DMS 273 (cell line): ENCODE results near the gene SELENOF.

Source experiments
- DNase-seq: peaks from one replicate; lab custom pipeline; 2025; ENCODE audit not compliant: unreplicated experiment; lab: John Stamatoyannopoulos, UW

The SELENOF gene

DNA sequence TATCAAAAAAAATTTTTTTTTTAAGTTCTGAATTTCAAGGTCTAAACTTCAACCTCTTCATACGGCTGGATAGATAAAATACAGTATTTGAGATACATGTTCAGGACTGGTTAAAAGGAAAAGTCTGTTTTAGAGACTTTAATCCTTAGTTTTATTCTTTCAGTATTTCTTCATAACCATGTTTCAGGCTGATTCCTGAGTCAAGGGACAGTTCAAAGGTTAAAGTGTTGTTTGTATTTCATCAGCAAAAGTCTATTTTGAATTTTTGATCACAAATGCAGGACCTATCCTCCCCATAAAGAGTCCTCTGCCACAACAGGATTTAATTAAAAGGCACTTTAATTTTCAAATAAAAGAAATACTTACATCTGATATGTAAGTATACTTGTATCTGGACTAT lies 53.5 kb downstream of the SELENOF start:
- DNase-seq, result no peak

DNA sequence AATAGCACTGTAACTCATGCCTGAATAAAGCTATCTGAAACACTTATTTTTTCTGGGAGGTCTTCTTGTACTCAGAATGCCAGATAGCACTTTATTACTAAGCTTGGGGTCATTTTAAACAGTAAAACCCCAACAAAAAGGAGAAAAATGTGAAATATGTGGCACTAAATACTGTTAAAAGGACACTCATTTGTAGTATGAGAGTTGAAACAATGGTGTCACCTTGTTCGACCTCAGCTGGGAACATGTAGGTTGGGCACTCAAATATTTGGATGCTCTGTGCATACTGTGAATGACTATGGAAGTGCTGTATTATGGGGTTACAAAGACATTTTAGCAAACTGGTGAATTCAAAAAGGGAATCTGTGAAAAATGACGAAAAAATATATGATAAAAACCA lies 53.9 kb downstream of the SELENOF start:
- DNase-seq, result no peak

GRCh38 chr1:86858524-86859261 lies 55.2 kb downstream of the SELENOF start:
- no peak for DNase-seq

DNA sequence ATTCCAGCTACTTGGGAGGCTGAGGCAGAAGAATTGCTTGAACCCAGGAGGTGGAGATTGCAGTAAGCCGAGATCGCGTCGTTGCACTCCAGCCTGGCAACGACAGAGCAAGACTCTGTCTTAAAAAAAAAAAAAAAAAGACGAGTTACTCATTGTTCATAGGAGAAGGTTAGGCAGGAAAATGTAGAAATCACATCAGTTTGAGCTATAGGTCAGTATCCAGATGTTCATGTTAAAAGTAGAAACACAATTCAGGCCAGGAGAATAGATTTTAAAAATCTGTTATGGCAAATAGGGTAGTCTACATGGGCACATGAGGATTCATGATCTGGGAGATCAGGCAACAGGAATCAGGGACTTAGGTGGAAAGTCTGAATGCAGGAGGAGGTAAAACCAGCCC lies 57.7 kb downstream of the SELENOF start:
- no peak for DNase-seq

DNA sequence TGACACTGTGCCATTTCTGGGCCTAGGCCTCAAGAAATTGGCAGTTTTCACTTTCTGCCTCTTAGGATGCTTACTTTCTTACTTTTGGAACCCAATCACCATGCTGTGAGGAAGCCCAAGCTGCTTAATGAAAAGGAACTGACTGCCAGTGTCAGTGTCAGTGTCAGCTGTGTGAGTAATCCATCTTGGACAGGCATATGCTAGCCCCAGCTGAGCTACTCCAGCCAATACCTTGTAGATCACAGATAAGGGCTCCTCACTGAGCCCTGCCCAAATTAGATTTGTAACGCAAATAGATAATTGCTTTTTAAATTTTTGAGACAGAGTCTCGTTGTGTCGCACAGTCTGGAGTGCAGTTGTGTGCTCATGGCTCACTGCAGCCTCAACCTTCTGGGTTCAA lies 59.6 kb downstream of the SELENOF start:
- DNase-seq, result no peak

GRCh38 chr1:86852782-86853408 lies 61.0 kb downstream of the SELENOF start:
- no peak for DNase-seq

DNA sequence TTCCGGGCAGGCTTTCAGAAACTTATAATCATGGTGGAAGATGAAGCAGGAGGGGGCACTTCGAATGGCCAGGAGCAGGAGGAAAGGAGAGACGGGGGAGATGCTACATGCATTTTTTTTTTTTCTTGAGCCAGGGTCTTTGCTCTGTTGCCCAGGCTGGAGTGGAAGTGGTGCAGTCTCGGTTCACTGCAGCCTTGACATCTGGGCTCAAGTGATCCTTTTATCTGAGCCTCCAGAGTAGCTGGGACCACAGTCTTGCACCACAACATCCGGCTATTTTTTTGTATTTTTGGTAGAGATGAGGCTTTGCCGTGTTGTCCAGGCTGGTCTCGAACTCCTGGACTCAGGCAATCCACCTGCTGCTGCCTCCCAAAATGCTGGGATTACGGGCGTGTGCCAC lies 61.6 kb downstream of the SELENOF start:
- no peak for DNase-seq

DNA sequence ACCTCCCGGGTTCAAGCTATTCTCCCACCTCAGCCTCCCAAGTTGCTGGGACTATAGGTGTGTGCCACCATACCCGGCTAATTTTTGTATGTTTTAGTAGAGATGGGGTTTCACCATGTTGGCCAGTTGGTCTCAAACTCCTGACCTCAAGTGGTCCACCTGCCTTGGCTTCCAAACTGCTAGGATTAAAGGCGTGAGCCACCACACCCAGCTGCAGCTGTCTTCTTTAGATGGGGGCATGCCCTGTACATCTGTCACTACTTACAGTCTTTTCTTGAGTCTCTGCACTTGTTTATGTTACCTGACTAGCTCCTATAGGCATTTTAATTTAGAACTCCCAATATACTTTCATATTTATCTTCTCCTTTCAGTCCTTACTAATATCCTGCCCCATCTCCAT lies 64.2 kb downstream of the SELENOF start:
- DNase-seq, result peak; percentile 45

DNA sequence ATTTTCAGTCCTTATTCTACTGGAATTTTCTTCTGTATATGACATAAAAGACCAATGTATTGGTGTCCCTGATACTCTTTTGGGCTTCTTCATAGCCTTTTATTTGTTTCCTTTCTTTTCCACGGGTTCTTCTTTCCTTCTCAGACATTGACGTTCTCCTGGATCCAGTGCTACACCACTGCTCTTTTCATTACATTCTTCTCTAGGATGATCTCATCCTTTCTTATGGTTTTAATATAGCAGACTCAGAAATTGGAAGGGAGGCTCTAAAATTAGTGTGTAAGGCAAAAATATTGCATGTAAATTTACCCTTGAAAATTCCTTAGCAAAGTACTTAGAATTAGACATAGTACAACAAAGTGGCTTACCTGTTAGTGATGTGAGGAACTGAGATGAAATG lies 65.3 kb downstream of the SELENOF start:
- DNase-seq, result no peak

DNA sequence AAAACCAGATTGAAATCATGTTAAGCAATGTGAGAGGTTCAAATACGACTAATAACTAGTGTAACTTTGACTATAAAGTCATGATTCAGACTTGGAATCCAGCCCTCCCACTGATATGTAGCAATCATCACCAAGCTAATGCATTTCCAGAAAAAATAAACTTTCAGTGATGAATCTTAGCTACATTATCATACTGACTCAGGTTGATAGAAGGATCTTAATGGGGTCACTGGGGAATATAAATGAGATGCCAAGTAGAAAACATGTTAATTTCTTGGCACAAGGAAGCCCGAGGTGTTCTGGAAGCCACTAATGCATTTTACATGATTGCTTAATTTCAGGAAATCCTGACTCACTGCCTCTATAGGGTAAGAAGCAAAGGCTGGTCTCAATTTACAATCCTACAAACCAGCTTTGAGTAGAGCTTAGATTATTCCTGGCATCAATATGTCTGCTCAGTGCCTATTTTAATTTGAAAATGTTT lies 67.7 kb downstream of the SELENOF start:
- peak; percentile 34 for DNase-seq

DNA sequence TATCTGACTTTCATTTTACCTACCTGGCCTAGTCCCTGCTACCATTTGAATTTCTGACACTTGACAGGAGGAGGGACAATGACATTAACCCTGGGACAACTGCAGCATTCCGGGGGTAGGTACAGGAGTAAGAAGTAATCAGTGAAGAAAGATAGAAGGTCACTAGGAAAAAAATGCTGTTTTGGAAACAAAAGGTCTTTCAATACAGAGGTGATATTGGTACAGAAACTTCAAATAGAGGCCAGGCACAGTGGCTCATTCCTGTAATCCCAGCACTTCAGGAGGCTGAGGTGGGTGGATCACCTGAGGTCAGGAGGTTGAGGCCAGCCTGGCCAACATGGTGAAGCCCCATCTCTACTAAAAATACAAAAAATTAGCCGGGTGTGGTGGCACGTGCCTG lies 68.4 kb downstream of the SELENOF start:
- no peak for DNase-seq

DNA sequence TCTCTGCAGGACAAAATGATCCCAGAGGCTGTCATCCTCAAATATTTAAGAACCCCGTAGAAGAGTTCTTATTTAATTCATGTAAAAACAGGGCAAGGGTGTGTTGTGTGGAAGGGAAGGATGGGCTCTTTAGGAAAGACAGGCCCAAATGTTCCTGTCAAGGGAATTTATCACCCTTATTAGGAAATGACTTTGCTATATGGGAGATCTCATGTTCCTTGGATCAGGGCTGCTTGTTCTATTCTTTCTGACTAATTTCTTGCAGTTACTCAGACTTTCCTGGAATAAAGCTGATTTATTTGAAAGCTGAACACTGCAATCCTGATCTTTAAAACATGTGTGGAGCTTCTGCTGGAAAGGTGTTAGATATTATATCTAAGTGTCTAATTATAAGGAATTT lies 72.8 kb downstream of the SELENOF start:
- no peak for DNase-seq

- DNase-seq, result peak; percentile 94
These were observed 80.3 kb downstream of the SELENOF start for GRCh38 chr1:86833461-86834215.

GRCh38 chr1:86832433-86832832 lies 81.5 kb downstream of the SELENOF start:
- DNase-seq, result no peak

DNA sequence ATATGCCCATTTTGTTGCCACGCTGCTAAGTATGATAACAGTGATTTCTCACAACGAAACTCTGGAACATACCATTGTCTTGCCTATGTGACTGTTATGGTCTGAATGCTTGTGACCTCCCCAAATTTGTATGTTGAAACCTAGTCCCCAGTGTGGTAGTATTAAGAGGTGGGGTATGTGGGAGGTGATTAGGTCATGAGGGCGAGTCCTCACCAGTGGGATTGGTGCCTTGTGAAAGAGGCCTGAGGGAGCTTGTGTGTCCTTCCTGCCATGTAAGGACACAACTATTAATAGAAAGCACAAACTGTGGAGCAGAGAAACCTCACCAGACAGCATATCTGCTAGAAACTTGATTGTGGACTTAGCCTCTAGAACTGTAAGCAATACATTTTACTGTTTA lies 84.6 kb downstream of the SELENOF start:
- no peak for DNase-seq

GRCh38 chr1:86828024-86828423 lies 85.9 kb downstream of the SELENOF start:
- no peak for DNase-seq

- no peak for DNase-seq
These were observed 87.1 kb downstream of the SELENOF start for GRCh38 chr1:86826856-86827255.

DNA sequence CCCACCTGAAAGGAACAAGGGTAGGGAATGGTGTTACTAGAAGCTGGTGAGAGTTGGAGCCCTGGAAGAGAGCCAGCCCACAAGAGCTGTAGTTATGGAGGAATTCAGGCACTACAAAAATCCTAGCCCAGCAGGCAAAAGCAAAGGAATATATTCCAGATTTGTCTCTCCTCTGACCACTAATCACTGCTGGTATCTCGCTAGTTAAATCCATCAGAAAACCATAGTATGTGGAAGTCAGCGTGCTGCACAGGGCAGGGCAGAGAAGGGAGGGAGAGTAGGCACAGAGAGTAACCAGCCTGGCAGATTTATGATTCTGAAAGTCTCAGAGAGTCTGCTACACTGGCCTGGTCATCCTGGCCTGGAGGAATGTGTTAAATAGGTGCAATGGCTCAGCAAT lies 88.6 kb downstream of the SELENOF start:
- DNase-seq, result no peak

DNA sequence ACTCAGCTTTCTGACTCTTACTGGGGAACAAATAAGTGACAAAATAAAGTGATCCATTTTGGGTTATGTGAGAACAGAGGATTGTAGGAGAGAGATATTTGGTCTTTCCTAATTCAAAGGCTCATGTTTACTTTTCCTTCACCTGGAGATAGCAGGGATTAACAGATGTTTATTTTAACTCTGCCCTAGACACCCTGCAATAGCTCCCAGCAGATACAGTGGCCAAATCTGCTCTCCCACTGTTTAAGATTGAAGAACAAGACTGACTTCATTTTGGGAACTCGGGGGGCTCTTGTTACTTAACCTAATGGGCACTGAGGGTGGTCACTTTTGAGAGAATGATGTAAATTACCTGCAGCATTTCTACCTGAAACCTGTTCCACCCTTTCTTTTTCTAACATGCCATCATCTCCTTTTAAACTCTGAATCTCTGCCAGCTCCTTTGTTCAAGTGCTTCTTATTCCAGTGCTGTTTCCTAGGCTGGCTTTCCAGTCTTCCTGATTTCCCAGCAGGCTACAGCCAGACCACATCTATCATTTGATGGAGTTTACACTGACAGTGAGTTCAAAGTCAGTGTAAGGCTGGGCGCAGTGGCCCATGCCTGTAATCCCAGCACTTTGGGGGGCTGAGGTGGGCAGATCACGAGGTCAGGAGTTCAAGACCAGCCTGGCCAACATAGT lies 90.0 kb downstream of the SELENOF start:
- DNase-seq, result peak; percentile 27

- DNase-seq, result peak; percentile 47
These were observed 90.5 kb downstream of the SELENOF start for GRCh38 chr1:86823386-86823785.

- no peak for DNase-seq
These were observed 91.5 kb downstream of the SELENOF start for GRCh38 chr1:86822459-86822858.
